GM19043 (cell line): ENCODE measurements around the gene SET.
A peak's percentile ranks its signal among the peaks of the same experiment; 100 is the strongest.
"Not testable (repeated sequence)": the region's sequence is repeated elsewhere in the genome, so short reads cannot be mapped to it uniquely, and the experiment has no call there.

Experiments
- ATAC-seq: cut with Tn5 transposase; IDR thresholded peaks from one replicate; pipeline ENCODE4 v1.9.1; 2021; ENCODE audit warnings: low read depth; ENCODE audit not compliant: unreplicated experiment

The SET gene

GRCh38 chr9:128688501-128689292 is at the start of gene SET:
Gene SET (plus strand): TSS chr9:128689222. CDS start chr9:128689583, 361 bp downstream.
- ATAC-seq, result peak; percentile 65

GRCh38 chr9:128640603-128641002 is 48.4 kb upstream of the SET start:
- no peak for ATAC-seq

GRCh38 chr9:128642675-128643245 is 46.3 kb upstream of the SET start:
- no peak for ATAC-seq

- no peak for ATAC-seq
These were observed 45.3 kb upstream of the SET start for GRCh38 chr9:128643519-128644300.

- not testable (repeated sequence) for ATAC-seq
These were observed 40.8 kb upstream of the SET start for GRCh38 chr9:128648206-128648605.

- no peak for ATAC-seq
These were observed 37.2 kb upstream of the SET start for GRCh38 chr9:128651798-128652197.

- no peak for ATAC-seq
These were observed 35.1 kb upstream of the SET start for GRCh38 chr9:128653908-128654307.

- no peak for ATAC-seq
These were observed 34.5 kb upstream of the SET start for GRCh38 chr9:128654481-128654880.

- peak; percentile 59 for ATAC-seq
These were observed 32.3 kb upstream of the SET start, which contains the start of gene DYNC2I2 for GRCh38 chr9:128656416-128657343. Gene DYNC2I2 (minus strand): TSS chr9:128656847. CDS start chr9:128656726, 121 bp downstream.

GRCh38 chr9:128657344-128657704 is 31.7 kb upstream of the SET start:
- ATAC-seq, result no peak

GRCh38 chr9:128657796-128658195 is 31.2 kb upstream of the SET start:
- ATAC-seq, result no peak

- ATAC-seq, result not testable (repeated sequence)
These were observed 22.5 kb upstream of the SET start for GRCh38 chr9:128666481-128666941.

GRCh38 chr9:128669786-128670185 is 19.2 kb upstream of the SET start:
- no peak for ATAC-seq

- ATAC-seq, result no peak
These were observed 13.6 kb upstream of the SET start for GRCh38 chr9:128675382-128675781.

- no peak for ATAC-seq
These were observed 11.2 kb upstream of the SET start for GRCh38 chr9:128677794-128678193.

- no peak for ATAC-seq
These were observed 5.5 kb upstream of the SET start for GRCh38 chr9:128683340-128684064.

GRCh38 chr9:128684065-128684324 is 5.0 kb upstream of the SET start:
- no peak for ATAC-seq

- ATAC-seq, result no peak
These were observed 4.5 kb upstream of the SET start for GRCh38 chr9:128684325-128685199.
